A549 (cell line): ENCODE data around the gene PLD2.

Source experiments
- ESRRA ChIP-seq: fragments of 150-350 bp; IDR thresholded peaks from 2 replicates; pipeline ENCODE4 v1.6.1; 2014; ENCODE audit warnings: mild to moderate bottlenecking, low read length, borderline replicate concordance
- FOSB ChIP-seq: fragments of 250-450 bp; sonication (Bioruptor Pico); IDR thresholded peaks from 2 replicates; pipeline ENCODE4 v1.5.0; 2020; ENCODE audit warnings: mild to moderate bottlenecking, moderate library complexity
- JUN ChIP-seq, 2 experiments: fragments of >200 bp; sonication (Bioruptor Twin); formaldehyde crosslinking; IDR thresholded peaks; 2 replicates in 1 of 2; 3 replicates in 1 of 2; pipeline ENCODE4 v1.6.1; 2016 to 2017
- MAZ ChIP-seq: fragments of 150-350 bp; IDR thresholded peaks from 2 replicates; pipeline ENCODE4 v1.6.1; 2014; ENCODE audit warnings: antibody characterized with exemption, low read depth, low read length, borderline replicate concordance
- NR3C1 ChIP-seq: fragments of >200 bp; sonication (Bioruptor Twin); formaldehyde crosslinking; IDR thresholded peaks from 3 replicates; pipeline ENCODE4 v1.6.1; 2017
- POLR2A ChIP-seq: IDR thresholded peaks from 2 replicates; pipeline ENCODE4 v1.6.1; 2012; ENCODE audit warnings: mild to moderate bottlenecking, low read length
- POLR2AphosphoS2 ChIP-seq: conservative IDR thresholded peaks from 2 replicates; pipeline ENCODE4 v1.6.1; 2012; ENCODE audit warnings: low read length, improper control_type of control experiment, inconsistent platforms
- RAD21 ChIP-seq, 2 experiments: fragments of >200 bp in 1 of 2; sonication (Bioruptor Twin) in 1 of 2; formaldehyde crosslinking in 1 of 2; IDR thresholded peaks in 1 of 2; conservative IDR thresholded peaks in 1 of 2; 2 replicates in 1 of 2; 3 replicates in 1 of 2; pipeline ENCODE4 v1.6.1; 2012 to 2018; ENCODE audit warnings: inconsistent platforms in 1 of 2
- RFX5 ChIP-seq: fragments of 450-650 bp; IDR thresholded peaks from 2 replicates; pipeline ENCODE4 v1.7.1; 2014; ENCODE audit warnings: antibody characterized with exemption, mild to moderate bottlenecking, moderate library complexity
- TF ChIP-seq, protein P1 (sequence below): fragments of 200-600 bp; sonication (generic); IDR thresholded peaks from 2 replicates; pipeline ENCODE4 v1.6.1; 2016; ENCODE audit warnings: antibody characterized with exemption, mild to moderate bottlenecking, moderate library complexity
- TF ChIP-seq, protein P2 (sequence below): fragments of >200 bp; sonication (Bioruptor Twin); formaldehyde crosslinking; IDR thresholded peaks from 3 replicates; pipeline ENCODE4 v1.5.1; 2016
- TF ChIP-seq, protein P3 (sequence below): IDR thresholded peaks from 2 replicates; pipeline ENCODE4 v1.6.1; 2012

DNA sequence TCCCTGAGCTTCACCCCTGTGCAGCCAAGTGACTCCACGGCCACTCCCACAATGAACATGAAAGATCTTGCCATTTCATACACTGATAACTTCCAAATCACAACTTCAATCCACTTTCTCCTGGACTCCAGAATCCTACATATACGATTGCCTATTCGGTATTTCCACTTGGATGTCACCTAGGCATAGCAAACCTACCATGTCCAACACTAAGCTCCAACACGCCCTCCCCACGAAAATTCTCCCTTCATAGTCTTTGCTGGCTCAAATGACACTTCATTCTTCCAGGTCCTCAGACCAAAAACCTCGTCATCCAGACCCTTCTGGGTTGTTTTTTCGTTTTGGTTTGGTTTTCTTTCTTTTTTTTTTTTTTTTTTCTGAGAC lies 16.3 kb upstream of the PLD2 start:
- TF ChIP-seq POLR2A, result no peak
- TF ChIP-seq, protein P1, sequence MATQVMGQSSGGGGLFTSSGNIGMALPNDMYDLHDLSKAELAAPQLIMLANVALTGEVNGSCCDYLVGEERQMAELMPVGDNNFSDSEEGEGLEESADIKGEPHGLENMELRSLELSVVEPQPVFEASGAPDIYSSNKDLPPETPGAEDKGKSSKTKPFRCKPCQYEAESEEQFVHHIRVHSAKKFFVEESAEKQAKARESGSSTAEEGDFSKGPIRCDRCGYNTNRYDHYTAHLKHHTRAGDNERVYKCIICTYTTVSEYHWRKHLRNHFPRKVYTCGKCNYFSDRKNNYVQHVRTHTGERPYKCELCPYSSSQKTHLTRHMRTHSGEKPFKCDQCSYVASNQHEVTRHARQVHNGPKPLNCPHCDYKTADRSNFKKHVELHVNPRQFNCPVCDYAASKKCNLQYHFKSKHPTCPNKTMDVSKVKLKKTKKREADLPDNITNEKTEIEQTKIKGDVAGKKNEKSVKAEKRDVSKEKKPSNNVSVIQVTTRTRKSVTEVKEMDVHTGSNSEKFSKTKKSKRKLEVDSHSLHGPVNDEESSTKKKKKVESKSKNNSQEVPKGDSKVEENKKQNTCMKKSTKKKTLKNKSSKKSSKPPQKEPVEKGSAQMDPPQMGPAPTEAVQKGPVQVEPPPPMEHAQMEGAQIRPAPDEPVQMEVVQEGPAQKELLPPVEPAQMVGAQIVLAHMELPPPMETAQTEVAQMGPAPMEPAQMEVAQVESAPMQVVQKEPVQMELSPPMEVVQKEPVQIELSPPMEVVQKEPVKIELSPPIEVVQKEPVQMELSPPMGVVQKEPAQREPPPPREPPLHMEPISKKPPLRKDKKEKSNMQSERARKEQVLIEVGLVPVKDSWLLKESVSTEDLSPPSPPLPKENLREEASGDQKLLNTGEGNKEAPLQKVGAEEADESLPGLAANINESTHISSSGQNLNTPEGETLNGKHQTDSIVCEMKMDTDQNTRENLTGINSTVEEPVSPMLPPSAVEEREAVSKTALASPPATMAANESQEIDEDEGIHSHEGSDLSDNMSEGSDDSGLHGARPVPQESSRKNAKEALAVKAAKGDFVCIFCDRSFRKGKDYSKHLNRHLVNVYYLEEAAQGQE, result no peak
- no peak for TF ChIP-seq RAD21 (conservative IDR thresholded peaks at IDR 0.05 in 1 of 2, IDR thresholded peaks at IDR 0.05 in 1 of 2)
- TF ChIP-seq POLR2AphosphoS2, result no peak
- TF ChIP-seq, protein P2, sequence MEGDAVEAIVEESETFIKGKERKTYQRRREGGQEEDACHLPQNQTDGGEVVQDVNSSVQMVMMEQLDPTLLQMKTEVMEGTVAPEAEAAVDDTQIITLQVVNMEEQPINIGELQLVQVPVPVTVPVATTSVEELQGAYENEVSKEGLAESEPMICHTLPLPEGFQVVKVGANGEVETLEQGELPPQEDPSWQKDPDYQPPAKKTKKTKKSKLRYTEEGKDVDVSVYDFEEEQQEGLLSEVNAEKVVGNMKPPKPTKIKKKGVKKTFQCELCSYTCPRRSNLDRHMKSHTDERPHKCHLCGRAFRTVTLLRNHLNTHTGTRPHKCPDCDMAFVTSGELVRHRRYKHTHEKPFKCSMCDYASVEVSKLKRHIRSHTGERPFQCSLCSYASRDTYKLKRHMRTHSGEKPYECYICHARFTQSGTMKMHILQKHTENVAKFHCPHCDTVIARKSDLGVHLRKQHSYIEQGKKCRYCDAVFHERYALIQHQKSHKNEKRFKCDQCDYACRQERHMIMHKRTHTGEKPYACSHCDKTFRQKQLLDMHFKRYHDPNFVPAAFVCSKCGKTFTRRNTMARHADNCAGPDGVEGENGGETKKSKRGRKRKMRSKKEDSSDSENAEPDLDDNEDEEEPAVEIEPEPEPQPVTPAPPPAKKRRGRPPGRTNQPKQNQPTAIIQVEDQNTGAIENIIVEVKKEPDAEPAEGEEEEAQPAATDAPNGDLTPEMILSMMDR, result no peak
- no peak for TF ChIP-seq RFX5
- no peak for TF ChIP-seq ESRRA
- no peak for TF ChIP-seq FOSB (CRISPR knock-in tag)
- no peak for TF ChIP-seq JUN (IDR thresholded peaks at IDR 0.05)
- TF ChIP-seq, protein P3, sequence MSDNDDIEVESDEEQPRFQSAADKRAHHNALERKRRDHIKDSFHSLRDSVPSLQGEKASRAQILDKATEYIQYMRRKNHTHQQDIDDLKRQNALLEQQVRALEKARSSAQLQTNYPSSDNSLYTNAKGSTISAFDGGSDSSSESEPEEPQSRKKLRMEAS, result no peak
- TF ChIP-seq MAZ, result no peak
- no peak for TF ChIP-seq NR3C1
